Thyroid gland (tissue), 4 donors: ENCODE measurements around the gene WWC2. TPM values are rescaled to one million over a fixed set of nuclear protein-coding genes. Genes with fewer than 3 reads are reported as not detected.

Experiments used
- DNase-seq, 2 donors: peaks; one replicate each; pipeline ENCODE4 v3.0.0-alpha.2; 2019
- H3K27ac ChIP-seq, 3 donors: fragments of 200-600 bp; sonication (generic); 1 replicate in 2 of 3; 2 replicates in 1 of 3; pipeline ENCODE4 v1.5.1; 2016 to 2019; ENCODE audit warnings: mild to moderate bottlenecking in 1 of 3, moderate library complexity in 1 of 3
- H3K27me3 ChIP-seq: fragments of 200-600 bp; sonication (generic); one replicate; pipeline ENCODE4 v1.5.1; 2019
- H3K36me3 ChIP-seq, 2 donors: fragments of 200-600 bp; sonication (generic); one replicate each; pipeline ENCODE4 v1.5.1; 2016 to 2019
- H3K4me1 ChIP-seq, 2 donors: fragments of 200-600 bp; sonication (generic); one replicate each; pipeline ENCODE4 v1.5.1; 2017 to 2019
- H3K4me3 ChIP-seq, 3 donors: fragments of 200-600 bp; sonication (generic); replicated peaks in 1 of 3; 1 replicate in 2 of 3; 2 replicates in 1 of 3; pipeline ENCODE4 v1.5.1; 2016; ENCODE audit warnings: mild to moderate bottlenecking in 1 of 3
- H3K9me3 ChIP-seq: fragments of 200-600 bp; sonication (generic); one replicate; pipeline ENCODE4 v1.5.1; 2017
- CTCF ChIP-seq, 6 experiments: fragments of 200-600 bp in 3 of 6; fragments of 450-650 bp in 3 of 6; sonication (generic) in 3 of 6; IDR thresholded peaks; one replicate each; pipeline ENCODE4 v1.5.1; 2016 to 2019; ENCODE audit warnings: antibody characterized with exemption in 6 of 6, mild to moderate bottlenecking in 2 of 6, inconsistent platforms in 1 of 6, moderate library complexity in 1 of 6
- POLR2A ChIP-seq, 2 donors: fragments of 450-650 bp; IDR thresholded peaks; one replicate each; pipeline ENCODE4 v1.6.1; 2017; ENCODE audit warnings: antibody characterized with exemption in 2 of 2, mild to moderate bottlenecking in 2 of 2, moderate library complexity in 1 of 2
- WGBS, 2 donors: methylation state at CpG; one replicate each; pipeline ENCODE4 v1.1.5; 2017; 5-methylcytosine and 5-hydroxymethylcytosine counted together
- intact Hi-C: fragments of 100-400 bp; cut with DNase I; formaldehyde crosslinking; loops from one replicate; pipeline ENCODE4 v1.15.1; 2023
- total RNA-seq, 4 donors: library from RNA; depleted of rRNA; stranded (reverse); fragments of >200 nt; gene quantifications; one replicate each; pipeline ENCODE4 v1.2.3, GENCODE V29; 2016

Gene WWC2
- total RNA-seq, 4 donors from 2014 or later: 44.6 to 87.4 (median 53.5) TPM

DNA sequence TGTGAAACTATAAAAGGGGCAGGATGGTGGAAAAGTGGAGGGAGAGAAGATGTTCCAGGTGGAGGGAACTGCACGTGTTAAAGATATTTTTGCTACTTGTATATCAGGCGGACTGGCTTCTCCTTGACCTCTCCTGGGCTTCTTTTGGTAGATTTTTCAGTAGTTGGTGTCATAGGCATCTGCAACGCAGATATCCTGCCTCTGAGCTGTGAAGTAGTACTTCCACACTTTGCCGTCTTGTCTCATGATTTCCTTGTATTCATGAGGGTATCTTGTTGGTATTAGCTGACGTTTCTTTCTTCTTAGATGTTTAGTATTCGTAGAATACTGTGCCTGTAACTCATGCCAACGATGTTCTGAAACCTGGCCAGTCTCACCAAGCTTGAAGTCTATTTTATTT lies 81.0 kb downstream of the WWC2 start:
- WGBS, 2 donors: 89 to 90% methylated on average over 7 of the region's 7 CpGs
- H3K4me1 ChIP-seq: peaks cover 15 to 21% of the 10 kb centered on the region in 2 donors
- TF ChIP-seq CTCF (IDR thresholded peaks at IDR 0.05) (no peak), POLR2A (IDR thresholded peaks at IDR 0.05) (no peak)
- H3K27me3 ChIP-seq: no peaks in the 10 kb centered on the region
- H3K9me3 ChIP-seq: no peaks in the 10 kb centered on the region
- H3K36me3 ChIP-seq: no peaks in the 10 kb centered on the region
- intact Hi-C loops: no loop called here
- no peak overlapping the region for H3K27ac ChIP-seq
- DNase-seq: no peak
- no peak overlapping the region for H3K4me3 ChIP-seq

DNA sequence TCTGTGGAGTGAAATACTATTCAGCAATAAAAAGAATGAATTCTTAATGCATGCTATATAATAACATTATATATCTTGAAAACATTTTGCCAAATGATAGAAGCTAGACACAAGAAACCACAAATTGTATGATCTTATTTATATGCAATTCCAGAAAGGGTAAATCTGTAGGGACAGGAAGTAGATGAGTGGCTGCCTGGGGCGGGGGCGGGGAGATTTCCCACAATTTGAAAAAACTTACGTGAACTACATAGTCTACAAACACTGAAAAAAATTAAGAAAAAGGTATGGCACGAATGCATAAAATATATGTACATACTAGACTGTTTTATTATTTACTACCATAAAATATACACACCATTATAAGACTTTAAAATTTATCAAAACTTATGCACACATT lies 81.6 kb downstream of the WWC2 start:
- no peak for DNase-seq
- no peak for TF ChIP-seq POLR2A (IDR thresholded peaks at IDR 0.05)
- TF ChIP-seq CTCF (IDR thresholded peaks at IDR 0.05): no peak
- 93% methylated on average over 4 of the region's 4 CpGs for WGBS, 2 donors
- no peaks in the 10 kb centered on the region for H3K36me3 ChIP-seq
- no peaks in the 10 kb centered on the region for H3K9me3 ChIP-seq
- no peaks in the 10 kb centered on the region for H3K27me3 ChIP-seq
- intact Hi-C loops: no loop called here
- H3K27ac ChIP-seq: no peak overlapping the region
- H3K4me1 ChIP-seq: peaks cover 11 to 16% of the 10 kb centered on the region in 2 donors
- no peak overlapping the region for H3K4me3 ChIP-seq

DNA sequence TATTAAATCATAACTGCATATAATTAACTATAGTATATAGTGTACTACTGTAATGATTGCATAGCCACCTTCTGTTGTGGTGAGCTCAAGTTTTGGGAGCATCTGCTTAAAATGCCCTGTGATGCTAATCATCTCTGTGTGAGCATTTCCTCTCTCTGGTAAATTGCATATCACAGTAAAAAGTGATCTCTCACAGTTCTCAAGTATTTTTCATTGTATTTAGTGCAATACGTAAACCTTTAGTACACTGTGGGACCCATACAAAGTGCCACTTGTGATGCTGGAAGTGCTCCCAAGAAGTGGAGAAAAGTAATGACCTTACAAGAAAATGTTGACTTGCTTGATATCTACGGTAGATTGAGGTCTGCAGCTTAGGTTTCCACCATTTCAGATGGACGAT lies 82.0 kb downstream of the WWC2 start:
- H3K4me3 ChIP-seq: no peak overlapping the region
- H3K36me3 ChIP-seq: no peaks in the 10 kb centered on the region
- DNase-seq: no peak
- peaks cover 7 to 11% of the 10 kb centered on the region in 2 donors for H3K4me1 ChIP-seq
- intact Hi-C loops: no loop called here
- TF ChIP-seq CTCF (IDR thresholded peaks at IDR 0.05): no peak
- no peak for TF ChIP-seq POLR2A (IDR thresholded peaks at IDR 0.05)
- no peaks in the 10 kb centered on the region for H3K9me3 ChIP-seq
- WGBS, 2 donors: 54 to 68% methylated on average over 3 of the region's 3 CpGs
- no peaks in the 10 kb centered on the region for H3K27me3 ChIP-seq
- H3K27ac ChIP-seq: no peak overlapping the region

GRCh38 chr4:183182873-183183725 lies 84.0 kb downstream of the WWC2 start:
- Histone ChIP-seq H3K27me3 (no peaks in the 10 kb centered on the region), H3K36me3 (no peaks in the 10 kb centered on the region), H3K27ac (no peak overlapping the region), H3K9me3 (no peaks in the 10 kb centered on the region), H3K4me1 (peaks cover 0 to 3% of the 10 kb centered on the region in 2 donors), H3K4me3 (no peak overlapping the region)
- DNase-seq: no peak
- TF ChIP-seq CTCF (IDR thresholded peaks at IDR 0.05) (no peak), POLR2A (IDR thresholded peaks at IDR 0.05) (no peak)
- intact Hi-C loops: no loop called here
- WGBS, 2 donors: 70 to 77% methylated on average over 14 of the region's 14 CpGs

DNA sequence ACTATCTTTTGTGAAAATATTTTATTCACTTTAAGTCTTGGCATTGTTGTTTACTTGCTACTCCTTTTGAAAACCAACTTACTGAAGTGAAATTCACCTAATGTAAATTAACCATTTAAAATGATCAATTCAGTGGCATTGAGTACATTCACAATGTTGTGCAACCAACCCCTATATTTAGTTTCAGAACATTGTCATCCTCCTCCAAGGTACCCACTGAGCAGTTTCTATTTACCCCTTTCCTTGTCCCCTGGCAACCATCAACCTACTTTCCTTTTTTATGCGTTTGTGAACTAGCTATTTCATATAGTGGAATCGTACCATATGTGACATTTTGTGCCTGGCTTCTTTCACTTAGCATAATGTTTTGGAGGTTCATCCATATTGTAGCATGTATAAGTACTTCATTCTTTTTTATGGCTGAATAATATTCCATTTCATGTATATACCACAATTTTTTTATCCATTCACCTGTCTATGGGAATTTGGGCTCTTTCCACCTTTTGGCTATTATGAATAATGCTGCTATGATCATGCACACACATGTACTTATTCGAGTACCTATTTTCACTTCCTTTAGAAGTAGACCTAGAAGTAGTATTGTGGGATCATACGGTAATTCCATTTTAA lies 85.0 kb downstream of the WWC2 start:
- Histone ChIP-seq H3K27me3 (no peaks in the 10 kb centered on the region), H3K4me3 (no peak overlapping the region), H3K4me1 (peaks cover 0 to 3% of the 10 kb centered on the region in 2 donors), H3K9me3 (no peaks in the 10 kb centered on the region), H3K36me3 (no peaks in the 10 kb centered on the region), H3K27ac (no peak overlapping the region)
- intact Hi-C loops: no loop called here
- WGBS, 2 donors: 94 to 97% methylated on average over 4 of the region's 4 CpGs
- DNase-seq: no peak
- TF ChIP-seq CTCF (IDR thresholded peaks at IDR 0.05): no peak
- no peak for TF ChIP-seq POLR2A (IDR thresholded peaks at IDR 0.05)
